Measurements from ENCODE around the gene AIFM2.

DNA sequence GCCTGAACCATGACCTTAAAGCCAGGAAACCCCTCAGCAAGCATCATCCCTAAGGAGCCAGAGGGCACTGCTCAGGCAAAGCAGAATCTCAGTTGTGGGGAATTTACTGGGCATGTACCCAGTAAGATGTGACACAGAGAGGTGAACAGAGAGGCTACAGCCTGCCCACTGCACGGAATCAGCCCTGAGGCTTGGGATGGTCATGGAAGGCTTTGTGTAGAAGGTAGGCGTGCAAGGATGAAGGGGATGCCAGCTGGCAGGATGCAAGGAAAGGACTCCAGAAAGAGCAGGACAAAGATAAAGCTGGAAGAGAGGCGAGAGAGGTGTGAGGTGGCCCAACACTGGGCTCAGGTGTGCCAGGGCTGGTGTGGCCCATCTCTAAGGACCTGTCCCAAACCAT is 2.4 kb upstream of the AIFM2 start:
- TF ChIP-seq CTCF (IDR thresholded peaks at IDR 0.05; ENCODE audit: low read length) (no peak), EZH2 (optimal IDR thresholded peaks at IDR 0.05; ENCODE audit: low read depth, low read length) (no peak), EZH2phosphoT487 (IDR thresholded peaks at IDR 0.05; ENCODE audit: low read length) (no peak)
